ENCODE results near the gene COL1A2.

GRCh38 chr7:94388540-94388939, 6.2 kb upstream of the COL1A2 start:
- TF ChIP-seq POLR2A (IDR thresholded peaks at IDR 0.05), result no peak
- no peak for TF ChIP-seq CTCF (IDR thresholded peaks at IDR 0.05)
- TF ChIP-seq POLR2AphosphoS5 (IDR thresholded peaks at IDR 0.05), result no peak
